ENCODE data around the gene MBOAT1. TPM values are rescaled to one million over a fixed set of nuclear protein-coding genes. Genes with fewer than 3 reads are reported as not detected.
"Not testable (repeated sequence)": the region's sequence is repeated elsewhere in the genome, so short reads cannot be mapped to it uniquely, and the experiment has no call there.

The MBOAT1 gene
- total RNA-seq, 4 donors from 2014 or later = 6.6 to 10.2 (median 7.0) TPM

- DNase-seq (ENCODE audit: low spot score) = no peak
- TF ChIP-seq CTCF (IDR thresholded peaks at IDR 0.05) = no peak
- no peak for ATAC-seq (ENCODE audit: low FRiP score)
Measured at GRCh38 chr6:20253021-20253420, 40.8 kb upstream of the MBOAT1 start.

GRCh38 chr6:20252311-20252710, 40.0 kb upstream of the MBOAT1 start:
- no peak for TF ChIP-seq CTCF (IDR thresholded peaks at IDR 0.05)
- DNase-seq (ENCODE audit: low spot score) (no peak), ATAC-seq (ENCODE audit: low FRiP score) (no peak)

- DNase-seq (ENCODE audit: low spot score) (no peak), ATAC-seq (ENCODE audit: low FRiP score) (no peak)
- no peak for TF ChIP-seq CTCF (IDR thresholded peaks at IDR 0.05)
Measured at GRCh38 chr6:20251525-20251924, 39.3 kb upstream of the MBOAT1 start.

GRCh38 chr6:20246125-20246524, 33.9 kb upstream of the MBOAT1 start:
- TF ChIP-seq CTCF (IDR thresholded peaks at IDR 0.05) = no peak
- ATAC-seq (ENCODE audit: low FRiP score) (no peak), DNase-seq (ENCODE audit: low spot score) (no peak)

- DNase-seq (ENCODE audit: low spot score); ATAC-seq (ENCODE audit: low FRiP score): not testable (repeated sequence)
Measured at GRCh38 chr6:20244807-20245681, 32.8 kb upstream of the MBOAT1 start.

GRCh38 chr6:20243288-20243687, 31.0 kb upstream of the MBOAT1 start:
- no peak for ATAC-seq (ENCODE audit: low FRiP score)
- DNase-seq (ENCODE audit: low spot score) = no peak
- TF ChIP-seq CTCF (IDR thresholded peaks at IDR 0.05) = no peak

- no peak for TF ChIP-seq CTCF (IDR thresholded peaks at IDR 0.05)
- no peak for ATAC-seq (ENCODE audit: low FRiP score)
- no peak for DNase-seq (ENCODE audit: low spot score)
Measured at GRCh38 chr6:20242397-20242796, 30.1 kb upstream of the MBOAT1 start.
